NCI-H345 treated with DMSO at 0.1 percent for 48 hours (cell line): ENCODE data around the gene APBB1IP.
"Not testable (repeated sequence)": the region's sequence is repeated elsewhere in the genome, so short reads cannot be mapped to it uniquely, and the experiment has no call there.

Source experiments
- DNase-seq: peaks from one replicate; lab custom pipeline; 2025; ENCODE audit not compliant: unreplicated experiment; lab: John Stamatoyannopoulos, UW

The APBB1IP gene

DNA sequence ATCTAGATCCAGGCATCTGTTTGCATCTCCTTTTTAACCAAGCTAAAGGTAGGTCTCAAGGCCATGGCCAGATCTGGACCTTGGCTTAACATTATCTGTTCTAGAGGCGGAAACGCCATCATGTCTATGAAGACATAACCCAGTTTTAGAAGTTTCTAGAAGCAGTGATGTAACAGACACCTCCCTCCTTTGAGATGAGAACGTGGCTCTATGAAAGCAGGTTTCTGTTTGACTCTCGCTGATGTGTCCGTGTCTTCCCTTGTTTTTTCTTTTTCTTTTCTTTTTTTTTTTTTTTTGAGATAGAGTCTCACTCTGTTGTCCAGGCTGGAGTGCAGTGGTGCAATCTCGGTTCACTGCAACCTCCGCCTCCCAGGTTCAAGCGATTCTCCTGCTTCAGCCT is 36.7 kb downstream of the APBB1IP start:
- not testable (repeated sequence) for DNase-seq

DNA sequence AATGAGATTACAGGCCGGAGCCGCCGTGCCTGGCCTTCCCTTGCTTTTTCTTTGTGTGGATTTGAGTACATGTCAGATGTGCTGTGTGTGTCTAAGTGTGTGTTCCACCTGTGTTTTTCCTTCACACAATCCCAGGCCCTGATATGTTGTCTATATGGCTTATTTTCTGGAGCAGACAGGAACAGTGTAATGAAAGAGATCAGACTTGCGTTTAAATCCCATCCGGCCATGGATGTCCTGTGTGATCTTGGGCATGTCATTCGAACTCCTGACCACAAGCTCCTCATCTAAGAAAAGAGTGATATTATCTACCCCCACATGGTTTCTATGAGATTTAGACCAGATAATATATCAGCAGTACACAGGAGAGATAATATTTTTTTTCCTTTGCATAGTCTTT is 37.2 kb downstream of the APBB1IP start:
- DNase-seq, result no peak

- no peak for DNase-seq
Measured at GRCh38 chr10:26477501-26477900, 39.4 kb downstream of the APBB1IP start.

DNA sequence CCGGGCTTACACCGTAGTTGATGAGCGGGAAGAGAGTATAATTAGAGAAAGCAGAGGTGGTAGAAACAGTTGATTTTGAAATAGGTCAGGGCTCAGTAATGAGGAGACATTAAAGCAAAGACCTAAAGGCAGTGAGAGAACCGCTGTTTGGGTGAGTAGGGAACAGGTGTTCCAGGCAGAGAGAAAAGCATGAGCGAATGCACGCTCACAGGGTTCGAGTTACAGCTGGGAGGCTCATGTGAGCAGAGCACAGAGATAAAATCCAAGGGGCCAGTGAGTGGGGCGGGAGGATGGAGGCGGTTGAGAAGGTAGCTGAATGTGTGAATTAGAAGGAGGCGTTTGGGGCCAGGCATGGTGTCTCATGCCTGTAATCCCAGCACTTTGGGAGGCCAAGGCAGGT is 39.9 kb downstream of the APBB1IP start:
- DNase-seq, result no peak

DNA sequence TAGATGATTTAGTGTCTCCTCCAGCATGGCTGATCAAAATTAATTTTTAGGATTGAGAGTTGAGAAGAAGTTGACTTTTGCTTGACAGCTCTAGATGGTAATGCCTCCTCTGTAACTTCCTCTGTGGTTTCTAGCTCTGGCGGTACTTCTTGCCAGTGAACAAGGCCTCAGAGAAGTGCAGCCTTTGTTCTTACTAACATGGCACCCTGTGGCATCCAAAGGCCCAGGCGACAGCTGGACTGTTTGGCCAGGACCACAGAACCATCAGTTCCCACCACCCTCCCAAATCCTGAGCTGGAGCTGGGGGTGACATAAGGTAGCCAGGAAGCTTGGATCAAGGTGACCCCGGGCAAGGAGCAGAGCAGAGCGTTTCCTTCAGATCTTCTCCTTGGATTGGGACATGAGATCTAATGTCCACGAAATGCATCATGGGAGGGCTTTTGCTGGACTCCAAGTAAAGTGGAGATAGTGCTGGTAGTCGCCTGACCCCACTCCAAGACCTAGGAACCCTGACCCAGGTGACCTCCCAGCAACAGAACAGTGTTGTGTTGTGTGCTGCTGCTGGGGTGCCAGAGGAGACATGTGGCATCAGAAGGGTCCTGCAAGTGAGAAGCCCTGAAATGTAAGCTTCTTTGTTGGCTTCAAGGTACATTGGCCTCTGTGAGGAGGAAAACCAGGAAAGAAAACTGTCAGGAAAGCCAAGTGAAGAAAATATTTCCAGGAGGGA is 41.8 kb downstream of the APBB1IP start:
- no peak for DNase-seq

DNA sequence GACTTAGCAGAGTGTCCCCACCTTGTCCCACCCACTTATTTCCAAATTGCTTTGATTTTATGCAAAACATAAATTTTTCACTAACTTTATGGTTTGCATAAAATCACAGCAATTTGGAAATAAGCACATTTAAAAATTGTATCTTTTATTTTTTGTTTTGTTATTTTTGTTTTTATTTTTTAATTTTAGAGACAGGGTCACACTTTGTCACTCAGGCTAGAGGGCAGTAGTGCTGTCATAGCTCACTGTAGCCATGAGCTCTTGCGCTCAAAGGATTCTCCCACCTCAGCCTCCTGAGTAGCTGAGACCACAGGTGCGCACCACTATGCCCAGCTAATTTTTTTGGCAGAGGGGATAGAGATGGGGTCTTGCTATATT is 43.2 kb downstream of the APBB1IP start:
- DNase-seq, result no peak

DNA sequence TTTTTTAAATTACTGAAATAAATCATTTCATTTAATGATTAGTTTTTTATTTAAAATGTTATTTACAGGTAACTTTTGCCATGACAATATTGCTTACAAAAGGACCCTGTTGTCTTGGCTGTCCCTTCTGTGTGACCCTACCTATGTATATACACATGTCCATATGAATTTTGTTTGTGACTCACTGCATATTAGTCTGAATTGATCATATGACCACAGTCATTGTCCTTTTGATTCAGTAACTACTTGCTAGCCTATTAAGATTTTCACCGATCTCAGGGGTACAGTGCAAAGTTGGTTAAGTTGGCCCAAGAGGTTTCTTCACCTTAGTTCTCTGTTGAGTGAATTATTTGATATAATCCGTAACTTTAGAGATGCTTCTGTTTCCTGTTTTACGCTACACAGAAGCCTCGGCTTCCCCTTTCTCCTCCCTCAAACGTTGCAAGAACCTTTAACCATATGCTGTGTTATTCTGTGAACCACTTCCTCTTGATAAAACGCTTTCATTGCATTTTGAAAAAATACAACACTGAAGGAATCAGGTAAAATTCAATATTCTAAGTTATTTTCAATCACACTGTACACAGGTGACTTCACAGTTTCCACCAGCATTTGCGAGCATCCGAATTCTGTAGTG is 43.9 kb downstream of the APBB1IP start:
- DNase-seq, result no peak

- no peak for DNase-seq
Measured at GRCh38 chr10:26483554-26483953, 45.4 kb downstream of the APBB1IP start.

- DNase-seq, result no peak
Measured at GRCh38 chr10:26485150-26485941, 47.2 kb downstream of the APBB1IP start.

DNA sequence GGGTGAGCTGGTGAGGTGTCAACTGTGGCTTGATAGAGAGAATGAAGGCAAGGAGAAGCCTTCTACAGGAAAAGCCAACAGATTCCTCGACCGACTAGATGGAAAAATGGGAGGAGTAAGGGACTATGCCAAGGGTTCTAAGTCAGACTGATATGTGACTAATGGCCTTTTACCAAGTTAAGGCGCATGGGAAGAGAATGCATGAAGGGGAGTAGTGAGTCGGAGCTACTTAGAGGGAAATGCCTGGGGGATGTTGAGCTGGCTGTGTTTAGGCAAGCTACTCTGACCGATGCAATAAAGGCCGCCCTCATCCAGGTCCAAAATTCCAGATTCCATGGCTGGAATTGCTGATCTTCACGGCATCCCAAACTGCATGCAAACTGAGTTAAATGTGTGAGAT is 48.2 kb downstream of the APBB1IP start:
- DNase-seq, result no peak

DNA sequence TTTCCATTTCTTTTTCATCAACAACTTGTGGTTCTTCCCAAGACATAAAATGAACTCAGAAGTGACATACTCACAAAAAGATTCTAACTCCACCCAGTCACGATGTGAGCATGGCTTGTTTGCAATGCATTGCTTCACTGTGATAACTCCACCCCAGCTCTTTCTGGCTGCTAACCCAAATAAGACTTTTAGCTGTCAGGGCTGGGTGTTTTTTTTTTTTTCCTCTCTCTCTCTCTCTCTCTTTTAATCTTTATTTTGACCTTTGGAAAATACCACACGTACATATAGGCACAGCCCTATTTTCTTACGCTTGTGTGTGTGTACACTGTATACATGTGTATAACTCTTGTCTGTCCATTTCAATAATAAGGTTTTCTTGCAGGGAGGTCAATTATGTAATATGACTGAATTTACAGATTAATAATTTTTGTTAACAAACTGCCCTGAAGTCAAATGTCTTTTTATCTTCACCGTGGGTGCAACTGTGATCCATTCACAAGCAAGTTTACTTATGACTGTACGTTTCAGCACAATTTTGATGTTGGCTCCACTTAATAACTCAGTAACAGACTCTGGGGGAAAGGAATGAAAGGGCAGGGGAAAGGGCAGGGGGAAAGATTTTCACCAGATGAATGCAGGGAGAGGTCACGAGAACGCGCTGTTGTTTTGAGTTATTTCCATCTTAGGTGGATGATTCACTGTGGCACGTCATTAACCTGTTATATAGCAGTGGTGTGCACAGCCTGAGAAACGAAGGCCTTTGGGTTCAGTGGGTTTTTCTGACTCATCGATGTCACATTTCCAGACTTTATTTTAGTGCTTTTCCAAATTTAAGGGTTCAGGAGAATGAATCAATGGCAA is 49.1 kb downstream of the APBB1IP start:
- DNase-seq, result no peak

DNA sequence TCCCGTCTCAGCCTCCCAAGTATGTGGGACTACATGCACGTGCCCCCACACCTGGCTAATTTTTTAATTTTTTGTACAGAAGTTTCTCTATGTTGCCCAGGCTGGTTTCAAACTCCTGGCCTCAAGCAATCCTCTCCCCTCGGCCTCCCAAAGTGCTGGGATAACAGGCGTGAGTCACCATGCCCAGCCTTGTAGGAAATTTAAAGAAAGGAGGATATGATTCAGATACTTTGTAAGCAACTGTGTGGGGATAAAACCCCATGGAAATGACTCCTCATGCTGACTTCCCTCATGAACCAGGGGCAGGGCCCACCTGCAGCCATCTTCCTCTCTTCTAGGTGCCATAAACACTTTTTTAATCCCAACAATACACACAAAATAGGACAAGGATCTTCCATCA is 50.2 kb downstream of the APBB1IP start:
- no peak for DNase-seq

- no peak for DNase-seq
Measured at GRCh38 chr10:26489081-26489480, 50.9 kb downstream of the APBB1IP start.

DNA sequence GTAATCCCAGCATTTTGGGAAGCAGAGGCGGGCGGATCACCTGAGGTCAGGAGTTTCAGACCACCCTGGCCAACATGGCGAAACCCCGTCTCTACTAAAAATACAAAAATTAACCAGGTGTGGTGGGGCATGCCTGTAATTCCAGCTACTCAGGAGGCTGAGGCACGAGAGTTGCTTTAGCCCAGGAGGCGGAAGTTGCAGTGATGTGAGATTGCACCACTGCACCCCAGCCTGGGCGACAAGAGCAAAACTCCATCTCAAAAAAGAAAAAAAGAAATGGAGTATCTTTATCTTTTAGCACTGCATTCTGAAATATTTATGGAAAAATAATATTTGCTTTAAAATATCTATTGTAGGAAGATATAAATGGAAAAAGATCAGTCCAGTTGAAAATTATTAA is 52.2 kb downstream of the APBB1IP start:
- not testable (repeated sequence) for DNase-seq

DNA sequence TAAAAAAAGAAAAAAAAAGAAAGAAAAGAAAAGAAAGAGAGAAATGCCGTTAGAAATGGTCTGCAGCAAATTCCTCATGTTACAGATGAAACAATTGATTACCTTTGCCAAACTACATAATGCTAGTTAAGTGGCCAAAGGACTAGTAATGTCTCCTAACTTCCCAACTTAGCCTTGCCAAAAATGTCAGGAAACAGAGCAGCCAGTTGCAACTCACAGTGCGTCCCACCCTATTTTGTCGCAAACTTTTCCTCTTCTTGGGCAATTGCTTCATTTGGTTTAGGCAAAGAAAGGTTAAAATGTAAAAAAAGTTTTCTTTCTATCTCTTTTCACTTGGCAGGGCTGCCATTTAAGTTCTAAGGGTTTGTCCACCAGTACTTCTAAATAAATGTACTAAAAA is 53.1 kb downstream of the APBB1IP start:
- no peak for DNase-seq

GRCh38 chr10:26491934-26492333 is 53.8 kb downstream of the APBB1IP start:
- DNase-seq, result no peak

DNA sequence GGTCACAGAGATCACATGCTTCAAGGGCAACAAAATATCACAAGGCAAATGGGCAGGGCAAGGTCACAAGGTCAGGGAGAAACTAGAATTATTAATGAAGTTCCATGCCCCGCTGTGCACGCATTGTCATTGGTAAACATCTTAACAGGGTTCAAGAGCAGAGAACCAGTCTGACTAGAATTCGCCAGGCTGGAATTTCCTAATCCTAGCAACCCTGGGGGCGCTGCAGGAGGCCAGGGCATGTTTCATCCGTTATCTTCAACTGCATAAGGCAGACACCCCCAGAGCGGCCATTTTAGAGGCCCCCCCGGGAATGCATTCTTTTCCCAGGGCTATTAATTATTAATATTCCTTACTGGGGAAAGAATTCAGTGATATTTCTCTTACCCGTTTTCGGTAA is 54.6 kb downstream of the APBB1IP start:
- DNase-seq, result not testable (repeated sequence)

DNA sequence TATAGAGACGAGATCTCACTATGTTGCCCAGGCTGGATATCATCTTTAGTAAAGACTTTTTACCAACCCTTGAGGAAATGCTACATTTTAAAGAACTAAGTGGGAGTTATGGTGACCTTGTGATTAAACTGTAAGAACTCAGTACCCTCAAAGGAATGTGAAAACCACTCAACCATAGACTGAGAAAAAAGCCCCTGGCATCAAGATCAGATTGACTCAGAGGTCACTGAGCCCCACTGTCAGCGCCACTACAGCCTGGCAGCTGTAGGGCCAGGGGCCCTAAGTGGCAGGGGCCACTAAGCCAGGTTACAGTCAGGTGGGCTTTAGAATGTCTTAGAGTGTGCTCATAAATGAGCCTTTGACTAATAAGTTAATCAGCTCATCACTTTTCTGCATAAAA is 55.9 kb downstream of the APBB1IP start:
- DNase-seq, result no peak

DNA sequence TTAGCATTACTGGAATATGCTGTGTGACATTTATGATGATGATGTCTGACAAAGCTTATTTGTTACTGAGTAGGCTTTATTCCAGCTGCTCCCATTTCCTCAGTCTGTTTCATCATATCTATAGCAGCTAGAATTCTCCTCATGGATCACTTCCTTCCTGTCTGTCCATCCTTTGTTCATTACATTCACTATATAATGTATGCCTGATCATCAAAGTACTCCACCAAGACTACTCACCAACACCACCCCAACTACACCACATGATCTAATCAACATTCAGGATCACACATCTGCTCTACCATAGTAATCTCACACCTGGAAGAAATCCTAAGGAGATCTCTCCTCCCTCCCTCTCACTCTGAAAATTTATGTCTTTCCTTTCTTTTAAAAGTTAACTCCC is 61.3 kb downstream of the APBB1IP start:
- DNase-seq, result no peak

DNA sequence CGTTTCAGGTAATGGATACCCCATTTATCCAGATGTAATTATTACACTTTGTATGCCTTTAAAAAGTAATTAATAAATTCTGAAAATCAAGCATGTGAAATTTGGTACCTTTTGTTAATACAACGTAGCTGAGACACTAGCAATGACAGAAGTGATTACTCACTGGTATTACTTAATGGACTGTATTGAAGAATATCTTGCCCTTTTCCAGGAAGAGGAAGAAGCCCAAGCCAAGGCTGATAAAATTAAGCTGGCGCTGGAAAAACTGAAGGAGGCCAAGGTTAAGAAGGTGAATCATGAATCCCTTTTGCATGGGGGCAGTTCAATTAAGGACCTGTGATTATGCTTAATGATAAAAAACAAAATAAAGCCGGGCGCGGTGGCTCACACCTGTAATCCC is 64.8 kb downstream of the APBB1IP start:
- no peak for DNase-seq

- no peak for DNase-seq
Measured at GRCh38 chr10:26503911-26504310, 65.8 kb downstream of the APBB1IP start.
